ENCODE results near the gene ZNF521.

GRCh38 chr18:25275412-25276001 lies 76.5 kb downstream of the ZNF521 start:
- TF ChIP-seq, protein P1, sequence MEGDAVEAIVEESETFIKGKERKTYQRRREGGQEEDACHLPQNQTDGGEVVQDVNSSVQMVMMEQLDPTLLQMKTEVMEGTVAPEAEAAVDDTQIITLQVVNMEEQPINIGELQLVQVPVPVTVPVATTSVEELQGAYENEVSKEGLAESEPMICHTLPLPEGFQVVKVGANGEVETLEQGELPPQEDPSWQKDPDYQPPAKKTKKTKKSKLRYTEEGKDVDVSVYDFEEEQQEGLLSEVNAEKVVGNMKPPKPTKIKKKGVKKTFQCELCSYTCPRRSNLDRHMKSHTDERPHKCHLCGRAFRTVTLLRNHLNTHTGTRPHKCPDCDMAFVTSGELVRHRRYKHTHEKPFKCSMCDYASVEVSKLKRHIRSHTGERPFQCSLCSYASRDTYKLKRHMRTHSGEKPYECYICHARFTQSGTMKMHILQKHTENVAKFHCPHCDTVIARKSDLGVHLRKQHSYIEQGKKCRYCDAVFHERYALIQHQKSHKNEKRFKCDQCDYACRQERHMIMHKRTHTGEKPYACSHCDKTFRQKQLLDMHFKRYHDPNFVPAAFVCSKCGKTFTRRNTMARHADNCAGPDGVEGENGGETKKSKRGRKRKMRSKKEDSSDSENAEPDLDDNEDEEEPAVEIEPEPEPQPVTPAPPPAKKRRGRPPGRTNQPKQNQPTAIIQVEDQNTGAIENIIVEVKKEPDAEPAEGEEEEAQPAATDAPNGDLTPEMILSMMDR (IDR thresholded peaks at IDR 0.05): no peak
- TF ChIP-seq ZFX (IDR thresholded peaks at IDR 0.05; ENCODE audit: borderline replicate concordance): no peak

All from 22Rv1 (cell line).